ENCODE data around the gene KCNT2.

Gene KCNT2

GRCh38 chr1:196619721-196620120, 11.5 kb upstream of the KCNT2 start:
- no peak overlapping the region for H3K27ac Mint-ChIP-seq
- no peaks in the 10 kb centered on the region for H3K27me3 Mint-ChIP-seq (ENCODE audit: low read depth)
- DNase-seq (ENCODE audit: low spot score) = no peak
- H3K9me3 Mint-ChIP-seq = no peaks in the 10 kb centered on the region
- H3K4me3 Mint-ChIP-seq = no peak overlapping the region
- H3K4me1 Mint-ChIP-seq (ENCODE audit: low read depth) = no peaks in the 10 kb centered on the region
- H3K36me3 Mint-ChIP-seq (ENCODE audit: low read depth) = no peaks in the 10 kb centered on the region

DNA sequence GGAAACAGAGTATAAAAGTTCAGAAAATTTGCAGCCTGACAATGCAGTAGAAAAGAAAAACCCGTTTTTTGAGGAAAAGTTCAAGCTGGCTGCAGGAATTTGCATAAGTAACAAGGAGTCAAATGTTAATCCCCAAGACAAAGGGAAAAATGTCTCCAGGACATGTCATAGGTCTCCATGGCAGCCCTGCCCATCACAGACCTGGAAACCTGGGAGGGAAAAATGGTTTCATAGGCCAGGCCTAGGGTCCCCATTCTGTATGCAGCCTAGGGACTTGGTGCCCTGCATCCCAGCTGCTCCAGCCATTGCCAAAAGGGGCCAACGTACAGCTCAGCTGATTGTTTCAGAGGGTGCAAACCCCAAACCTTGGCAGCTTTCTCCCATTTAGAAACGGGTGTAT, 3.6 kb upstream of the KCNT2 start:
- no peaks in the 10 kb centered on the region for H3K9me3 Mint-ChIP-seq
- no peak overlapping the region for H3K27ac Mint-ChIP-seq
- no peaks in the 10 kb centered on the region for H3K36me3 Mint-ChIP-seq (ENCODE audit: low read depth)

GRCh38 chr1:196609370-196609737, 1.1 kb upstream of the KCNT2 start:
- Mint-ChIP-seq H3K27me3 (ENCODE audit: low read depth) (peaks cover 39% of the 10 kb centered on the region), H3K4me3 (no peak overlapping the region), H3K27ac (no peak overlapping the region), H3K36me3 (ENCODE audit: low read depth) (no peaks in the 10 kb centered on the region), H3K9me3 (no peaks in the 10 kb centered on the region), H3K4me1 (ENCODE audit: low read depth) (peaks cover 3% of the 10 kb centered on the region)
- no peak for DNase-seq (ENCODE audit: low spot score)

More for the DNA sequence above, 3.6 kb upstream of the KCNT2 start:
- H3K4me3 Mint-ChIP-seq = no peak overlapping the region
- DNase-seq (ENCODE audit: low spot score) = no peak
- H3K27me3 Mint-ChIP-seq (ENCODE audit: low read depth) = peaks cover 35% of the 10 kb centered on the region
- H3K4me1 Mint-ChIP-seq (ENCODE audit: low read depth) = peaks cover 3% of the 10 kb centered on the region

DNA sequence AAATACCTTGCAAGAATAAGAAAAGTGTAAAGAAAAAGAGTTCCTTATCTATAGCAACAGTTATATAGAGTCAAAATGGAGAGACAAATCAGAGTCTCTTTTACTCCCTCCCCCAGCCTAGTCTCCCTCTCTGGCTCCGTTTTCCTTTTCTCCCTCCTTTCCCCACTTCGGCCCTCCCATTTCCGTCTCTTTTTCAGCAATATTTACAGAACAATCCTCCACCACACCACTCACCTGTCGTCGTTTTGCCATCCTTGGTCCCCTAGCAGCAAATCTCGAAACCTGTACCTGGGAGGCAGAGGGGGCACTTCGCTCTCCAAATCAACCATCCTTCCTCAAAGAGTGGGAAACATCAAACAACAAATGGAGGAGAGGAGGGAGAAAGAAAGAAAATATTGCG, 259 bp downstream of the KCNT2 start:
- Mint-ChIP-seq H3K27ac (no peak overlapping the region), H3K9me3 (no peaks in the 10 kb centered on the region), H3K4me1 (ENCODE audit: low read depth) (peaks cover 3% of the 10 kb centered on the region), H3K27me3 (ENCODE audit: low read depth) (peaks cover 39% of the 10 kb centered on the region), H3K4me3 (peak overlapping the region; percentile 41), H3K36me3 (ENCODE audit: low read depth) (no peaks in the 10 kb centered on the region)
- no peak for DNase-seq (ENCODE audit: low spot score)

DNA sequence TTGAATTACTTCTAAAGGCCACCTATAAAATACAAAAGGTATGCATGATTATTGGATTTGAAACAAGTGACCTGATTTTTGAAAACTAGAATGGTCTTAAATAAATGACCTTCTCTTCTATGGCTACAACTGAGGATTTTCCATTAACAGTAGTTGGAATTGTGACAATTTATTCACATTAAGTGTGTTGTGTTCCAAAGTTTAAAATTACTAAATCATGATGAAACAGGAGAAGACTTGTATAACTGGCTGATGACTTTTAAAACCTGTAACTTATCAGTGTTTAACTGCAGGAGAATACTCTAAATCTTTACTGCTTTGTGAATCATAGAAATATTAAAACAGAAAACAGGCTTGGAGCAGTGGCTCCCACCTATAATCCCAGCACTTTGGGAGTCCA, 4.6 kb downstream of the KCNT2 start:
- Mint-ChIP-seq H3K4me1 (ENCODE audit: low read depth) (peaks cover 3% of the 10 kb centered on the region), H3K9me3 (no peaks in the 10 kb centered on the region), H3K27ac (no peak overlapping the region), H3K4me3 (no peak overlapping the region), H3K27me3 (ENCODE audit: low read depth) (peaks cover 19% of the 10 kb centered on the region), H3K36me3 (ENCODE audit: low read depth) (no peaks in the 10 kb centered on the region)
- DNase-seq (ENCODE audit: low spot score) = no peak

DNA sequence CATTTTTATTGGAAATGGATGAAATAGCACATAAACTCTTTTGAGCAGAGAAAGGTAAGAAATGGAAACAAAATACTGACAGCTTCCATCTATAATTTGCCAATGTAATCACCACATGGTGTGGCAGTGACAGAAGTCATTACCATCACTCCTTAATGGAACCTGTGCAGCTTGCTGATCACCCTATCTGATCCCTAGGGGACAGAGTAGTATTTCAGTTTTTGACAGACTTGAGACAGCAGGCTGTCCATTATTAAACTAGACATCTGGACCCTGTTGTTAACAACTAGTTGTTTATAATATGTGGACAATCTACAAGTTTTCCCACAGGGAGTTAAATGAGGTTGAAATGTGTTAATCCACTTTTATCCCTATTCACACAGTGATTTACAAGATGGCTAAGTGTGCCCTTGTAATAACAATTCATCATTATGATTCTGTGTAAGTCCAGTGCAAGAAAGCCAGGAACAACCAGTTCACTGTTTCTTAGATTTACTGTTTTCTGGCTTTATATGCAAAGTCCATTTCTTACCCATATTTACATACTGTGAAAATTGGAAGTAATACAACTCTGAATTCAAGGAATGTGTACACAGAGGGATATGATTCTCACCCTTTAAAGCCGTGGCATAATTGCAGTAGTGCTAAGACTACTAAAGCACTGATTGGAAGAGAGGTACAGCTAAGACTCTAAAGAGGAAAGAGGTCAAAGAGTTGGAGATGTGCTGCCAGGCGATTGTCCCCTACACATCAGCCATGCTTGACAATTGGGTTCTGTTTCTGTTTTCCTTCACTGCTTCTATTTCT, 9.1 kb downstream of the KCNT2 start:
- Mint-ChIP-seq H3K36me3 (ENCODE audit: low read depth) (no peaks in the 10 kb centered on the region), H3K4me1 (ENCODE audit: low read depth) (no peaks in the 10 kb centered on the region), H3K9me3 (no peaks in the 10 kb centered on the region), H3K27ac (no peak overlapping the region), H3K27me3 (ENCODE audit: low read depth) (no peaks in the 10 kb centered on the region), H3K4me3 (no peak overlapping the region)
- DNase-seq (ENCODE audit: low spot score) = no peak

- H3K36me3 Mint-ChIP-seq (ENCODE audit: low read depth) = no peaks in the 10 kb centered on the region
- no peaks in the 10 kb centered on the region for H3K4me1 Mint-ChIP-seq (ENCODE audit: low read depth)
Measured at GRCh38 chr1:196594700-196595099, 13.5 kb downstream of the KCNT2 start.

GRCh38 chr1:196593955-196594354, 14.3 kb downstream of the KCNT2 start:
- Mint-ChIP-seq H3K27ac (no peak overlapping the region), H3K4me1 (ENCODE audit: low read depth) (no peaks in the 10 kb centered on the region), H3K9me3 (no peaks in the 10 kb centered on the region), H3K27me3 (ENCODE audit: low read depth) (no peaks in the 10 kb centered on the region), H3K4me3 (no peak overlapping the region), H3K36me3 (ENCODE audit: low read depth) (no peaks in the 10 kb centered on the region)
- no peak for DNase-seq (ENCODE audit: low spot score)

More at GRCh38 chr1:196594700-196595099, 13.5 kb downstream of the KCNT2 start:
- no peak overlapping the region for H3K4me3 Mint-ChIP-seq
- no peak overlapping the region for H3K27ac Mint-ChIP-seq
- H3K9me3 Mint-ChIP-seq = no peaks in the 10 kb centered on the region
- DNase-seq (ENCODE audit: low spot score) = no peak
- H3K27me3 Mint-ChIP-seq (ENCODE audit: low read depth) = no peaks in the 10 kb centered on the region

DNA sequence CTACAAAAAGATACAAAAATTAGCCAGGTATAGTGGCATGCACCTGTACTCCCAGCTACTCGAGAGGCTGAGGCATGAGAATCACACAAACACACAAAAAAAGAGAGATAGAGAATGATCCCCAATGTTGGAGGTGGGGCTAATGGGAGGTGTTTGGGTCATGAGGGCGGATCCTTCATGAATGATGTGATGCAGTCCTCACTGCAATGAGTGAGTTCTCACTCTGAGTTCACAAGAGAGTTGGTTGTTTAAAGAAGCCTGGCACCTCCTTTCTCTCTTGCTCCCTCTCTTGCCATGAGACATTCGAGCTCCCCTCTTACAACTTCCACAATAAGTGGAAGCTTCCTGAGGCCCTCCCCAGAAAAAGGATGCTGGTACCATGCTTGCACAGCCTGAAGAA, 17.3 kb downstream of the KCNT2 start:
- Mint-ChIP-seq H3K27me3 (ENCODE audit: low read depth) (no peaks in the 10 kb centered on the region), H3K4me3 (no peak overlapping the region), H3K36me3 (ENCODE audit: low read depth) (no peaks in the 10 kb centered on the region), H3K4me1 (ENCODE audit: low read depth) (no peaks in the 10 kb centered on the region), H3K27ac (no peak overlapping the region), H3K9me3 (no peaks in the 10 kb centered on the region)
- no peak for DNase-seq (ENCODE audit: low spot score)

DNA sequence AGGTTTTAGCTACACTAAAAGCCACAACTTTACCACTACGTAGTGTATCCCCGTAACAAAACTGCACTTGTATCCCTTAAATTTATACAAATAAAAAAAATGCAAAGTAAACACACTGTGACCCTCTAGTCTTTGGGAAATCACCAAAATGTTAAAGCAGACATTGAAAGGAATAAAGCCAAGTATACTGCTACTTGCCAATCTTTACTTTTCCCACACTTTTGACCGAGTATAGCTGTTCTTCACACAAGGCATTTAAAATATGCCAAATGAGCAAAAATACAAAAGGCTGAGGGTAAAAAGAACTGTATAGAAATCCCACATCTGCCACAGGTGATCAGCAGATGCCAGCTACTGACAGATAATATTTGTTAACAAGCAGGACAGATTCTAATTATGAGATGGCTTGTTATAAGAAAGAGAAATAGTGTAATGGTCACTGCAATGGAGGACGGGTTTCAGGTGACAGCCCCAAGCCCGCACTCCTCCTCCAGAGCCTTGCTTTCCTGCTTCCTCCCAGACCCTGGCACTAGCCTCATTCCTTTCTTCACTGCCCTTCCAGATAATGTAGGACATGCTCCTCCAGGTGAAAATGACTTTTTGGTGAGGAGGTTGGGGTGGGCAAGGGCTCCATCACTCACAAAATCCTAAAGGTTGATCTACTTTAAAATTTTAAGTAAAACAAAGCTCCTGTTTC, 18.1 kb downstream of the KCNT2 start:
- no peak overlapping the region for H3K27ac Mint-ChIP-seq
- no peaks in the 10 kb centered on the region for H3K27me3 Mint-ChIP-seq (ENCODE audit: low read depth)
- no peak overlapping the region for H3K4me3 Mint-ChIP-seq
- no peaks in the 10 kb centered on the region for H3K36me3 Mint-ChIP-seq (ENCODE audit: low read depth)
- H3K4me1 Mint-ChIP-seq (ENCODE audit: low read depth) = no peaks in the 10 kb centered on the region
- no peak for DNase-seq (ENCODE audit: low spot score)
- H3K9me3 Mint-ChIP-seq = no peaks in the 10 kb centered on the region

GRCh38 chr1:196584696-196585095, 23.5 kb downstream of the KCNT2 start:
- no peak for DNase-seq (ENCODE audit: low spot score)
- H3K4me3 Mint-ChIP-seq = no peak overlapping the region
- no peak overlapping the region for H3K27ac Mint-ChIP-seq
- no peaks in the 10 kb centered on the region for H3K9me3 Mint-ChIP-seq
- no peaks in the 10 kb centered on the region for H3K4me1 Mint-ChIP-seq (ENCODE audit: low read depth)
- H3K27me3 Mint-ChIP-seq (ENCODE audit: low read depth) = no peaks in the 10 kb centered on the region
- no peaks in the 10 kb centered on the region for H3K36me3 Mint-ChIP-seq (ENCODE audit: low read depth)

DNA sequence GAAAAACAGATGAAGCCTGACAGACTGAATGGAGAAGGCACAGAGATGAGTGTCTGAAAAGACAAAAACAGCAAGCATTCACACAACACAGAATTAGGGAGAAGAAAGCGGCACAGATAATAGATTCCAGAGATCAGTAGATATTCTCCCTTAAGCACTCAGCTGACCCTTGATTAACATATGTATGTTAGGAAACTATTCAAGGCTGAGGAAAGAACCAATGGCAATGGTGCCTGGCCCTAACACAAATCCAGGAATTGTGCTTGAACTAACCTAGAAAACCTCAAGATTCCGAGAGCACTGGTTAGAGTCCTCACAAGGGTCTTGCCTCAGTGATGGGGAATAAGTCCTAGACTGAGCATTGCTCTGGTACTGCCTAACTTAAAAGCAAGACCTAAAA, 30.9 kb downstream of the KCNT2 start:
- H3K27ac Mint-ChIP-seq = no peak overlapping the region

GRCh38 chr1:196573226-196573625, 35.0 kb downstream of the KCNT2 start:
- DNase-seq (ENCODE audit: low spot score) = no peak
- no peaks in the 10 kb centered on the region for H3K27me3 Mint-ChIP-seq (ENCODE audit: low read depth)
- no peak overlapping the region for H3K27ac Mint-ChIP-seq
- H3K9me3 Mint-ChIP-seq = no peaks in the 10 kb centered on the region
- H3K36me3 Mint-ChIP-seq (ENCODE audit: low read depth) = no peaks in the 10 kb centered on the region
- H3K4me1 Mint-ChIP-seq (ENCODE audit: low read depth) = no peaks in the 10 kb centered on the region
- no peak overlapping the region for H3K4me3 Mint-ChIP-seq

More for the DNA sequence above, 30.9 kb downstream of the KCNT2 start:
- Mint-ChIP-seq H3K4me1 (ENCODE audit: low read depth) (no peaks in the 10 kb centered on the region), H3K9me3 (no peaks in the 10 kb centered on the region), H3K4me3 (no peak overlapping the region), H3K27me3 (ENCODE audit: low read depth) (no peaks in the 10 kb centered on the region), H3K36me3 (ENCODE audit: low read depth) (no peaks in the 10 kb centered on the region)
- no peak for DNase-seq (ENCODE audit: low spot score)

DNA sequence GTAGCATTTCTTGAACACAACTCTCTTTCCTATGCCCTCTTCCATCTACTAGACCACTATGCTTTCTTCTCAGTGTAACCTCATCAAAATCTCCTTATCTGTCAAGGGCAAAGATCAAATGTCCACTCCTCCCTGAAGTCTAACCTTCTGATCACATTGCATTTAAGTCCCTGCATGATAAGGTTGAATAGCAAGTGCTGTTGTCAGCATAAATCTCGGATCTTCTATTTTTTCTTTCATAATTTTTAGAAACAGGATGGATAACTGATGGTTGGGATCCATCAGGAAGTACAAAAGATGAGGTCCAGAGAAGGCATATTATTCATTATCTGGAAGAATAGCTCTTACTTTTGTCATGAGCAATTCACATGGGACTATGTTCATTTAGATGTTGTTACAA, 41.0 kb downstream of the KCNT2 start:
- no peak overlapping the region for H3K4me3 Mint-ChIP-seq
- H3K9me3 Mint-ChIP-seq = peaks cover 5% of the 10 kb centered on the region
- no peaks in the 10 kb centered on the region for H3K36me3 Mint-ChIP-seq (ENCODE audit: low read depth)
- no peak overlapping the region for H3K27ac Mint-ChIP-seq
- no peak for DNase-seq (ENCODE audit: low spot score)
- no peaks in the 10 kb centered on the region for H3K4me1 Mint-ChIP-seq (ENCODE audit: low read depth)
- H3K27me3 Mint-ChIP-seq (ENCODE audit: low read depth) = no peaks in the 10 kb centered on the region

All from T-helper 2 cell treated with Interferon-gamma antibody and Interleukin-4, amounts not matched to agents 5 μg/mL and 100 μg/mL, for 36 hours (primary cell).